Activated CD4-positive, alpha-beta T cell treated with anti-CD3 and anti-CD28 coated beads, Interleukin-10, Interleukin-2, amounts not matched to agents 100 ng/mL and 50 ng/mL, durations not matched to agents 16 hours and 8 hours (primary cell): ENCODE results near the gene PSMG3.
"Not testable (repeated sequence)": the region's sequence is repeated elsewhere in the genome, so short reads cannot be mapped to it uniquely, and the experiment has no call there.

Experiments used
- DNase-seq: peaks from one replicate; pipeline ENCODE4 v3.0.0-alpha.2; 2020

PSMG3 gene

GRCh38 chr7:1596181-1597043, 26.6 kb upstream of the PSMG3 start:
- DNase-seq, result no peak

GRCh38 chr7:1595636-1596035, 25.8 kb upstream of the PSMG3 start:
- no peak for DNase-seq

- DNase-seq, result no peak
Observed at GRCh38 chr7:1595027-1595426, 25.2 kb upstream of the PSMG3 start.

- no peak for DNase-seq
Observed at GRCh38 chr7:1593904-1594421, 24.1 kb upstream of the PSMG3 start.

- DNase-seq, result peak; percentile 14
Observed at GRCh38 chr7:1593091-1593866, 23.4 kb upstream of the PSMG3 start.

- no peak for DNase-seq
Observed at GRCh38 chr7:1592299-1592871, 22.6 kb upstream of the PSMG3 start.

- DNase-seq, result no peak
Observed at GRCh38 chr7:1591876-1592275, 22.0 kb upstream of the PSMG3 start.

- DNase-seq, result no peak
Observed at GRCh38 chr7:1591396-1591795, 21.6 kb upstream of the PSMG3 start.

- no peak for DNase-seq
Observed at GRCh38 chr7:1590887-1591286, 21.1 kb upstream of the PSMG3 start.

- no peak for DNase-seq
Observed at GRCh38 chr7:1590476-1590875, 20.6 kb upstream of the PSMG3 start.

- DNase-seq, result no peak
Observed at GRCh38 chr7:1588978-1589377, 19.1 kb upstream of the PSMG3 start.

- no peak for DNase-seq
Observed at GRCh38 chr7:1587738-1588137, 17.9 kb upstream of the PSMG3 start.

- DNase-seq, result no peak
Observed at GRCh38 chr7:1586827-1587705, 17.2 kb upstream of the PSMG3 start.

- no peak for DNase-seq
Observed at GRCh38 chr7:1586126-1586826, 16.4 kb upstream of the PSMG3 start.

GRCh38 chr7:1585142-1585981, 15.5 kb upstream of the PSMG3 start:
- no peak for DNase-seq

- DNase-seq, result no peak
Observed at GRCh38 chr7:1584700-1585099, 14.9 kb upstream of the PSMG3 start.

GRCh38 chr7:1583241-1583930, 13.6 kb upstream of the PSMG3 start:
- DNase-seq, result not testable (repeated sequence)

GRCh38 chr7:1580422-1581030, 10.7 kb upstream of the PSMG3 start:
- no peak for DNase-seq

GRCh38 chr7:1579481-1580421, 9.9 kb upstream of the PSMG3 start:
- peak; percentile 72 for DNase-seq
